Prostate gland (tissue), 2 donors: Measurements from ENCODE around the gene OTUD6A.

Source experiments
- CTCF ChIP-seq, 4 experiments: fragments of 200-600 bp in 2 of 4; fragments of 450-650 bp in 2 of 4; sonication (generic) in 2 of 4; IDR thresholded peaks; 1 replicate in 3 of 4; 2 replicates in 1 of 4; pipeline ENCODE4 v1.5.1; 2016 to 2019; ENCODE audit warnings: antibody characterized with exemption in 4 of 4, mild to moderate bottlenecking in 2 of 4, moderate library complexity in 2 of 4
- POLR2A ChIP-seq: fragments of 450-650 bp; IDR thresholded peaks from one replicate; pipeline ENCODE4 v1.6.1; 2016; ENCODE audit warnings: antibody characterized with exemption, mild to moderate bottlenecking
- POLR2AphosphoS5 ChIP-seq: sonication (generic); formaldehyde crosslinking; IDR thresholded peaks from one replicate; pipeline ENCODE4 v1.6.1; 2017; ENCODE audit warnings: antibody characterized with exemption

GRCh38 chrX:70054391-70054790, 7.9 kb upstream of the OTUD6A start:
- TF ChIP-seq CTCF (IDR thresholded peaks at IDR 0.05) (no peak), POLR2A (no peak), POLR2AphosphoS5 (no peak)
